GM12872 (cell line): ENCODE measurements around the gene NQO2.

ENCODE experiments used
- TF ChIP-seq, protein P1 (sequence below): IDR thresholded peaks from 3 replicates; pipeline ENCODE4 v1.5.1; 2011; ENCODE audit warnings: low read depth, mild to moderate bottlenecking, low read length, moderate library complexity; ENCODE audit not compliant: insufficient read depth

Gene NQO2

GRCh38 chr6:2999618-3000557 lies at the start of gene NQO2:
NQO2 (plus strand) TSS chr6:2999894; CDS start chr6:3006553, 6,659 bp downstream.
- TF ChIP-seq, protein P1, sequence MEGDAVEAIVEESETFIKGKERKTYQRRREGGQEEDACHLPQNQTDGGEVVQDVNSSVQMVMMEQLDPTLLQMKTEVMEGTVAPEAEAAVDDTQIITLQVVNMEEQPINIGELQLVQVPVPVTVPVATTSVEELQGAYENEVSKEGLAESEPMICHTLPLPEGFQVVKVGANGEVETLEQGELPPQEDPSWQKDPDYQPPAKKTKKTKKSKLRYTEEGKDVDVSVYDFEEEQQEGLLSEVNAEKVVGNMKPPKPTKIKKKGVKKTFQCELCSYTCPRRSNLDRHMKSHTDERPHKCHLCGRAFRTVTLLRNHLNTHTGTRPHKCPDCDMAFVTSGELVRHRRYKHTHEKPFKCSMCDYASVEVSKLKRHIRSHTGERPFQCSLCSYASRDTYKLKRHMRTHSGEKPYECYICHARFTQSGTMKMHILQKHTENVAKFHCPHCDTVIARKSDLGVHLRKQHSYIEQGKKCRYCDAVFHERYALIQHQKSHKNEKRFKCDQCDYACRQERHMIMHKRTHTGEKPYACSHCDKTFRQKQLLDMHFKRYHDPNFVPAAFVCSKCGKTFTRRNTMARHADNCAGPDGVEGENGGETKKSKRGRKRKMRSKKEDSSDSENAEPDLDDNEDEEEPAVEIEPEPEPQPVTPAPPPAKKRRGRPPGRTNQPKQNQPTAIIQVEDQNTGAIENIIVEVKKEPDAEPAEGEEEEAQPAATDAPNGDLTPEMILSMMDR = no peak

- TF ChIP-seq, protein P1 = no peak
Measured at GRCh38 chr6:2950713-2951112, 49.0 kb upstream of the NQO2 start.

- TF ChIP-seq, protein P1 = no peak
Measured at GRCh38 chr6:2951728-2952127, 48.0 kb upstream of the NQO2 start.

DNA sequence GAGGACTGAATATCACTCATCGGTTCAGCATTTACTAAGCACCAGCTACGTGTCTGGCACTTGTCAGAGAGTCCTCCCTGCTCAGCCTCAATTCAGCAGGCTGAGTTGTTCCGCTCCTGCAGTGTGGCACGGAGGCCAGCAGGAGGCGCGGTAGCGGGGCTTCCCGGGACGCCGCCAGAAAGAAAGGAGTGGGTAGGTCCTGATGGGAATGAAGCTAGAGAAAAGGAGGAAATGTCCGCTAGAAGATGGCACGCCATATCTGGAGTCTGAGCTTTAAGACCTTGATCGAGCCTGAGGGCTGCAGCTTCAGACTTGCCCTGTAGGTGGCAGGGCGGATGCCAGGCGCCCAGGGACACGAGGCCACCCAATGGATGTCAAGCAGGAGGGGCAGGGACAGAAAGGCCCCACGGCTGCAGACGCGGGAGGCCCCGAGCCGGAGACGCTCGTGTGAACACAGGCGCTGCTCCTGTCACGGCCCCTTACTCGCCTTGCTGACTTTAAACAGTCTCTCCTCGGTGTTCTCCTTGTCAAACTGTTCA lies 47.1 kb upstream of the NQO2 start:
- TF ChIP-seq, protein P1 = peak; percentile 80

- TF ChIP-seq, protein P1 = no peak
Measured at GRCh38 chr6:2953098-2953497, 46.6 kb upstream of the NQO2 start.

DNA sequence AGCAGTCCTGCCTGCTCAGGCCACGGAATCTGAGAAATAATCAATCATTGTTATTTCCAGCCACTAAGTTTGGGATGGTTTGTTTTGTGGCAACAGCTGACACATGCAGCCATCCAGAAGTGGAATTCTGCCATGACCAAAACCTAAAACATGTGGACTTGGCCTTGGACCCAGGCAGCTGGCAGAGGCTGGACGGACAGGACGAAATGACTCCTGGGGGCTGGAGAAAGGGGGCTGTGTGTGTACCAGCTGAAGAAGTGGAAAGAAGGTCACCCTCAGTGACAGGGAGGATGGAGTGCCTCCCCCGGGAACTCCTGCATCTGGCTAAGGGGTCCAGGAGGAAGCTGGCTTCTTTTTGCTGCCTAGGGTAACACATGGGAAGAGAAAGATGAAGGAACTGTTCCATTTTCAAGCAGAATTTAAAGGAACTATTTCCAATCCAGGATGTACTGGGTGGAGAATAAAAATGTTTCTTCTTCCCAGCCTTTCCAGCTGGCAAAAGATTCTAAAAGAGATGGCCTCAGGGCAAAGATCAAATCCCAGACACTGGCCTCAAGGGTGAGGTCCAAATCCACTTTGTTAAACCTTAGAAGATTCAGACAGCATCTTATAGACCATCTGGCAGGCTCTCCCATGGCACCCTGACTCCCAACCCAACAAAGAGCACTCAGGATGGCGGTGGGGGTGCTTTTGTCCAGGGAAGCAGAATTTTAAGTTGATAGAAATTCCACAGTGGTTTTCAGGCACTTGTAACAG lies 42.6 kb upstream of the NQO2 start:
- TF ChIP-seq, protein P1 = no peak
